AG04449 (cell line): ENCODE data around the gene FBXL13.

Experiments
- CTCF ChIA-PET: fragments of 350-600 bp; formaldehyde crosslinking; extraction: SDS; loops from one replicate; lab custom pipeline; 2021; ENCODE audit warnings: antibody characterized with exemption; lab: Yijun Ruan, JAX
- POLR2A ChIA-PET: fragments of 400-600, 350-600 bp; formaldehyde crosslinking; extraction: SDS; loops from one replicate; lab custom pipeline; 2020; ENCODE audit warnings: antibody characterized with exemption, inconsistent platforms; lab: Yijun Ruan, JAX
- DNase-seq: peaks from one replicate; pipeline ENCODE4 v3.0.0-alpha.2; 2010; ENCODE audit warnings: low read depth, low spot score
- H3K4me3 ChIP-seq: 2 replicates; pipeline ENCODE4 v1.5.1; 2011; ENCODE audit warnings: low read depth, mild to moderate bottlenecking, control low read depth, low read length
- CTCF ChIP-seq: IDR thresholded peaks from one replicate; pipeline ENCODE4 v1.5.1; 2011; ENCODE audit warnings: mild to moderate bottlenecking, moderate library complexity, low read length, control low read depth, inconsistent platforms; ENCODE audit not compliant: insufficient read depth; ENCODE audit errors: missing control alignments

The FBXL13 gene

GRCh38 chr7:102944241-102944640 is 130.4 kb downstream of the FBXL13 start:
- ChIA-PET CTCF (interaction anchor here (1.4 to 2.1 kb wide), 2 partner anchors 9 to 118 kb away, joined by 3 to 5 read pairs; no protein-coding TSS in a partner anchor), POLR2A (no interaction called here)
- no peak for DNase-seq
- no peak overlapping the region for H3K4me3 ChIP-seq
- no peak for TF ChIP-seq CTCF

- no peak overlapping the region for H3K4me3 ChIP-seq
- no peak for DNase-seq
- POLR2A ChIA-PET = no interaction called here
- no peak for TF ChIP-seq CTCF
- CTCF ChIA-PET = interaction anchor here (0.8 to 2.1 kb wide), 3 partner anchors 9 to 118 kb away, joined by 3 to 5 read pairs (median 3); no protein-coding TSS in a partner anchor
These were observed 131.0 kb downstream of the FBXL13 start for GRCh38 chr7:102943423-102944169.

- no peak for TF ChIP-seq CTCF
- DNase-seq = no peak
- ChIA-PET POLR2A (no interaction called here), CTCF (interaction anchor here (0.8 to 2.1 kb wide), 2 partner anchors 17 to 119 kb away, joined by 3 to 5 read pairs; no protein-coding TSS in a partner anchor)
- no peak overlapping the region for H3K4me3 ChIP-seq
These were observed 131.7 kb downstream of the FBXL13 start for GRCh38 chr7:102942868-102943267.

- no peak for DNase-seq
- no peak for TF ChIP-seq CTCF
- no peak overlapping the region for H3K4me3 ChIP-seq
- POLR2A ChIA-PET = no interaction called here
- CTCF ChIA-PET = no interaction called here
These were observed 132.3 kb downstream of the FBXL13 start for GRCh38 chr7:102942181-102942866.

- POLR2A ChIA-PET = no interaction called here
These were observed 135.9 kb downstream of the FBXL13 start for GRCh38 chr7:102938679-102939078.

More at GRCh38 chr7:102938679-102939078, 135.9 kb downstream of the FBXL13 start:
- CTCF ChIA-PET = interaction anchor here (1.0 to 1.1 kb wide), 2 partner anchors 9 to 123 kb away, joined by 3 read pairs; no protein-coding TSS in a partner anchor
- TF ChIP-seq CTCF = no peak
- DNase-seq = no peak
- H3K4me3 ChIP-seq = no peak overlapping the region
